Fibroblast of mammary gland (primary cell): ENCODE data around the gene ALG14.
A peak's percentile ranks its signal among the peaks of the same experiment; 100 is the strongest.

Experiments used
- DNase-seq: peaks from one replicate; pipeline ENCODE4 v3.0.0-alpha.2; 2010; ENCODE audit warnings: low read depth
- H3K4me3 ChIP-seq: 2 replicates; pipeline ENCODE4 v1.5.1; 2011; ENCODE audit warnings: low read depth, mild to moderate bottlenecking, low read length, moderate library complexity; ENCODE audit not compliant: control insufficient read depth
- TF ChIP-seq, protein P1 (sequence below): conservative IDR thresholded peaks from 2 replicates; pipeline ENCODE4 v1.5.1; 2011; ENCODE audit warnings: low read depth, low read length, inconsistent platforms; ENCODE audit not compliant: control insufficient read depth, insufficient read depth

The ALG14 gene

DNA sequence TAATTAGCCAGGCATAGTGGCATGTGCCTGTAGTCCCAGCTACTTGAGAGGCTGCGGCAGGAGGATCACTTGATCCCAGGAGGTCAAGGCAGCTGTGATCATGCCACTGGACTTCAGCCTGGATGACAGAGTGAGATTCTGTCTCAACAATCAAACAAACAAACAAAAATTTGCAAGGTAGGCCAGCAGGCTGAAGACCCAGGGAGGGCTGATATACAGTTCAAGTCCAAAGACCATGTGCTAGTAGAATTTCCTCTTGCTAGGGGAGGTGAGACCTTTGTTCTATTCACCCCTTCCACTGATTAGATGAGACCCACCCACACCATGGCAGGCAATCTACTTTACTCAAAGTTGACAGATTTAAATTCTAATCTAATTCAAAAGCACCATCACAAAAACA lies 114.7 kb downstream of the ALG14 start:
- TF ChIP-seq, protein P1, sequence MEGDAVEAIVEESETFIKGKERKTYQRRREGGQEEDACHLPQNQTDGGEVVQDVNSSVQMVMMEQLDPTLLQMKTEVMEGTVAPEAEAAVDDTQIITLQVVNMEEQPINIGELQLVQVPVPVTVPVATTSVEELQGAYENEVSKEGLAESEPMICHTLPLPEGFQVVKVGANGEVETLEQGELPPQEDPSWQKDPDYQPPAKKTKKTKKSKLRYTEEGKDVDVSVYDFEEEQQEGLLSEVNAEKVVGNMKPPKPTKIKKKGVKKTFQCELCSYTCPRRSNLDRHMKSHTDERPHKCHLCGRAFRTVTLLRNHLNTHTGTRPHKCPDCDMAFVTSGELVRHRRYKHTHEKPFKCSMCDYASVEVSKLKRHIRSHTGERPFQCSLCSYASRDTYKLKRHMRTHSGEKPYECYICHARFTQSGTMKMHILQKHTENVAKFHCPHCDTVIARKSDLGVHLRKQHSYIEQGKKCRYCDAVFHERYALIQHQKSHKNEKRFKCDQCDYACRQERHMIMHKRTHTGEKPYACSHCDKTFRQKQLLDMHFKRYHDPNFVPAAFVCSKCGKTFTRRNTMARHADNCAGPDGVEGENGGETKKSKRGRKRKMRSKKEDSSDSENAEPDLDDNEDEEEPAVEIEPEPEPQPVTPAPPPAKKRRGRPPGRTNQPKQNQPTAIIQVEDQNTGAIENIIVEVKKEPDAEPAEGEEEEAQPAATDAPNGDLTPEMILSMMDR = no peak
- no peak overlapping the region for H3K4me3 ChIP-seq
- DNase-seq = no peak

DNA sequence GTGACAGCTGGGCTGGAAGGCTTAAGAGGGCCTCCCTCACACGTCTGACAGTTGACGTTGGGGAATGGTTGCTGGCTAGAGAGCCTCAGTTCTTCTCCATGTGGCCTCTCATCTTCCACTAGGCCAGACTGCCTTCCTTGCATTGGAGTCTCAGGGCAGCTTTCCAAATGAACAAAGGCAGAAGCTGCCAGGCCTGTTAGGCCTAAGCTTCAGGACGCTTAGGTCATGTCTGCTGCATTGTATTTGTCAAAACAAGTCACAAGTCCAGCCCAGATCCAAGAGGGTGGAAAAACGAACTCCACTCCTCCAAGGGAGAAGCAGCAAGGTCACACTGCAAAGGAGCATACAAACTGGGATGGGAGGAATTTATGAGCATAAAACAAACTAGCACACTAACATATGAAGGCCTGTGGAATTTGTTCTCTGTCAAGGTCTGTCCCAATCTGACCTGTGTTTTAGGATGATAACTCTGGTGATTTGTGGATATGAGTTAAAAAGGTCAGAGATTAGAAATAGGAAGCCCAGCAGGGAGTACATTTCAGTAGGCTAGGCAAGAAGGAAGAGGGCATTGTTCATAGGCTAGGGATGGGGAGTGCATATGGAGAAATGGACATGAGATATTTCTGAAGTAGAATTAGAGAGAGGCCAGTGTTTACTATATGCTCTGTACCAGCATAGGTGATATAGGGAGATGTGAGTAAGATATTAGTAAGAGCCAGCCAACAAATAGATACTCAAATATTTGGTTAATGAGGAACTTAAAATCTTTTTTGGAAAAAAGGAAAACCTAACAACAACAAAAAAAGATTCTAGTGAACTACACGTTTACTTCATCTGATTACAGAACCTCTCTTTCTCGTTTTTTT lies 116.8 kb downstream of the ALG14 start:
- DNase-seq = peak; percentile 31
- H3K4me3 ChIP-seq = no peak overlapping the region
- TF ChIP-seq, protein P1 = no peak

DNA sequence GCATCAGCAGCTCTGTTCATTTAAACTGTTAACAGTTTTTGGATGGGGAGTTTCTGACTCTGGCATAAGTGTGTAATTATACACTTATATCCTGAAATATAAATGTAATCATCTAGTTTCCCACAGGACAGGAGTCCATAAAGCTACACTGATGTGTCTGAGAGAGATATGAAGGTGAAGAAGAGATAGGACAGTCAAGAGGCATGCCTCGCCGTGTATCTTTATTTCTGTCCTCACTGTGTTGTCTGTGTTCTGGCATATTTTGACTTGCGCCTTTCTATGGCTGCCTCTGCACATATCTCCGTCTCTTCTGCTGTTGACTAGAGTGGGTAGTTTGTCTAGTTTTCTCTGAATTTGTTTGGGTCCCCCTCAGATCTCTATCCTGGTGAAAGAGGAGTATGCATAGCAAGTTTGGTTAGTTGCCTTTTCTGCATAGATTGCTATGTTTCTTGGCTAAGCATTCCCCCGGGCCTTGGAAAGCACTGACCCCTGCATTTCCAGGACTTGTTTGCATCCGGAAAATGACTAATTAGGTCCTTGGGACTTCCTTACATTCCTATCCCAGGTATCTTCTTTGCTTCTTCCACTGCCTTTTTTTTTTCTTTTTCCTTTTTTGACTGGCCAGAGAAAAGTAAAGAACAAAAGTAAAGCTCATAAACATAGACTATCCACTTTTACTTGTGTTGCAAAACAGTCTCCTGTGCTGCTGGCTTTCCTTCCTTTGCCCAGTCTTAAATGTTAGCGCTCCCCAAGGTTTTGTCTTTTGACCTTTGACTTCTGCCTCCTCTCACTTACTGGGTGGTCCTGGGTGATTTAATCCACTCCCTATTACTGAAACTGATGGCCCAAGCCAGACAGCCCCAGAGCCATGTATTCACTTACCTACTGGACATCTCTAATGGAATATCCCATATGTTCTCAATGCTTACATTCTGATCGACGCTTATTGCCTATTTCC lies 118.2 kb downstream of the ALG14 start:
- TF ChIP-seq, protein P1 = no peak
- no peak for DNase-seq
- H3K4me3 ChIP-seq = no peak overlapping the region

DNA sequence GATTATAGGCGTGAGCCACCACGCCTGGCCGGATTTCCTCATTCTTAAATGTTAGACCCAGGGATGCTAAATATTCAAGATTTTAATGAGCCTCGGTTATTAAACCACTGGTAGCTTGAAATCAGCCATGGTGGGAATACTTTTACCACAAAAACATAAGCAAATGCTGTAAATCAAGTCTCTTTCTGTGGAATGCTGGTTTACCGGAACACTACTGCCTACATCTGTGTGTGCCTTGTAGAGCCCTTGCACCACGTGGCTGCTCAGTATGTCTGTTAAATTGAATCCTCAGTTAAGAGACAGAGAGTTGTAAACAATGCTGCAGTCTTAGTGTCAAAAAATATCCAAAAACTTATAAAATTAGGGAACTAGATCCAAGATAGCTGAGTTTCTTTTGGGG lies 119.0 kb downstream of the ALG14 start:
- TF ChIP-seq, protein P1 = no peak
- DNase-seq = no peak
- no peak overlapping the region for H3K4me3 ChIP-seq

DNA sequence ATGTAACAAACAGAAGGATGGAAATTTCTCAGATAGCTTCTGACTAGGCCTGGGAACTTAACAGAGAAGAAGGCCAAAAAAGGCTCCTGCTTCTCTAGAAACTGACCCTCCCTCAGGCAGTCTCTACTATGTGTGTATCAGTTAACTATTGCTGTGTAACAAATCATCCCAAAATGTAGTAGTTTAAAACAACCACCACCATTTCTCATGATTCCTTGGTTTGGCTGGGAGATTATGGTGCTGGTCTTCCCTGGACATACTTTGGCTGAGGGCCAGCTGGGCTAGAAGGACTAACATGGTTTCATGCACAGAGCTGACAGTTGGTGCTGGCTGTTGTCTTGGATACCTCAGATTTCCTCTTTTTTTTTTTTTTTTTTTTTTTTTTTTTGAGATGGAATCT lies 119.6 kb downstream of the ALG14 start:
- no peak overlapping the region for H3K4me3 ChIP-seq
- TF ChIP-seq, protein P1 = no peak
- no peak for DNase-seq

DNA sequence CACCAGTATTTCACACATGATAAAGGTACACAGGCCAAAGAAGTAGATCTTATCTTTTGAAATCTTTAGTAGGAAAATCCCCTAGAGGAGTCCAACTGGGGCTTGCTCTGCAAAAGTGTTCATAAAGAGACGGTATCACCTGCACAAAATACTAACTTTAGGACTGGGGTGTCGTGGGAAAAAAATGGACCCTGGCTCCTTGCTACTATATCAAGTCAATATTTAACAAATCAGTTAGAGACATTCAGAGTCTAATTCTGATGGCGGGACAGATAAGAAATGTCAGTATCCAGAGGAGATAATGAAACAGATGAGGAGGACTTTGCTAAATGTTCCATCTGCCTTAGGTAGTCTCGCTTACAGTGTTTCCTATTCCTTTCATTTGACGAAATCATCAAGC lies 120.2 kb downstream of the ALG14 start:
- H3K4me3 ChIP-seq = no peak overlapping the region
- TF ChIP-seq, protein P1 = no peak

More for the DNA sequence above, 120.2 kb downstream of the ALG14 start:
- DNase-seq = no peak
